Endodermal cell (in vitro differentiated cells): ENCODE data around the gene GPRC5B. TPM values are rescaled to one million over a fixed set of nuclear protein-coding genes. Genes with fewer than 3 reads are reported as not detected.

Experiments
- DNase-seq: peaks from one replicate; pipeline ENCODE4 v3.0.0-alpha.2; 2017
- H3K27ac ChIP-seq: 2 replicates; pipeline ENCODE4 v1.5.1; 2013; ENCODE audit warnings: mild to moderate bottlenecking, low read depth, low read length, moderate library complexity
- H3K27me3 ChIP-seq: 2 replicates; pipeline ENCODE4 v1.6.1; 2013; ENCODE audit warnings: mild to moderate bottlenecking, low read length, moderate library complexity; ENCODE audit not compliant: insufficient read depth, control insufficient read depth, poor library complexity, severe bottlenecking
- H3K36me3 ChIP-seq: 2 replicates; pipeline ENCODE4 v1.7.0; 2013; ENCODE audit warnings: mild to moderate bottlenecking, low read length, moderate library complexity; ENCODE audit not compliant: control insufficient read depth, insufficient read depth
- H3K4me1 ChIP-seq: one replicate; pipeline ENCODE4 v1.7.0; 2013; ENCODE audit warnings: low read length; ENCODE audit not compliant: control insufficient read depth, insufficient read depth
- H3K4me3 ChIP-seq: 2 replicates; pipeline ENCODE4 v1.5.1; 2013; ENCODE audit warnings: mild to moderate bottlenecking, low read length, moderate library complexity
- H3K9ac ChIP-seq: 2 replicates; pipeline ENCODE4 v1.6.1; 2013; ENCODE audit warnings: mild to moderate bottlenecking, low read length, moderate library complexity; ENCODE audit not compliant: poor library complexity, severe bottlenecking; ENCODE audit errors: extremely low read depth
- H3K9me3 ChIP-seq: 2 replicates; pipeline ENCODE4 v1.6.1; 2013; ENCODE audit warnings: mild to moderate bottlenecking, low read length, moderate library complexity; ENCODE audit not compliant: control insufficient read depth
- H3K27ac Mint-ChIP-seq: 2 replicates; pipeline ENCODE4 v1.8.0; 2020; ENCODE audit warnings: mixed read lengths
- H3K27me3 Mint-ChIP-seq: 2 replicates; pipeline ENCODE4 v1.8.0; 2021; ENCODE audit warnings: mild to moderate bottlenecking, mixed read lengths; ENCODE audit not compliant: insufficient read depth
- H3K36me3 Mint-ChIP-seq: 2 replicates; pipeline ENCODE4 v1.8.0; 2020; ENCODE audit warnings: low read depth, mixed read lengths
- H3K4me1 Mint-ChIP-seq: 2 replicates; pipeline ENCODE4 v1.8.0; 2020; ENCODE audit warnings: mixed read lengths
- H3K4me3 Mint-ChIP-seq: 2 replicates; pipeline ENCODE4 v1.8.0; 2020; ENCODE audit warnings: mild to moderate bottlenecking, moderate library complexity, mixed read lengths
- H3K9me3 Mint-ChIP-seq: 2 replicates; pipeline ENCODE4 v1.8.0; 2020; ENCODE audit warnings: mild to moderate bottlenecking, mixed read lengths
- WGBS, 2 experiments: methylation state at CpG; one replicate each; pipeline versions ENCODE4 v1.1.5 to v1.1.7; 2013; ENCODE audit warnings: missing lambda C conversion rate in 2 of 2, mixed read lengths in 1 of 2; ENCODE audit not compliant: insufficient coverage in 1 of 2, insufficient read length in 1 of 2; 5-methylcytosine and 5-hydroxymethylcytosine counted together
- total RNA-seq, 2 donors: library from RNA; stranded (reverse); fragmentation: NEBNext Ultra II Directional in 1 of 2; extraction: Animal tissue kit (Norgen Biotek cat#: 25700) in 1 of 2; gene quantifications; 2 replicates in 1 of 2; 3 replicates in 1 of 2; pipeline ENCODE4 v1.2.1, GENCODE V29; 2021
- TF ChIP-seq, protein P1 (sequence below): fragments of 200-600 bp; sonication (generic); conservative IDR thresholded peaks from 2 replicates; pipeline ENCODE4 v1.5.0; 2021; ENCODE audit warnings: antibody characterized with exemption, mild to moderate bottlenecking

The GPRC5B gene
- total RNA-seq, 2 donors from 2014 or later, result 39.5 to 49.1 TPM

DNA sequence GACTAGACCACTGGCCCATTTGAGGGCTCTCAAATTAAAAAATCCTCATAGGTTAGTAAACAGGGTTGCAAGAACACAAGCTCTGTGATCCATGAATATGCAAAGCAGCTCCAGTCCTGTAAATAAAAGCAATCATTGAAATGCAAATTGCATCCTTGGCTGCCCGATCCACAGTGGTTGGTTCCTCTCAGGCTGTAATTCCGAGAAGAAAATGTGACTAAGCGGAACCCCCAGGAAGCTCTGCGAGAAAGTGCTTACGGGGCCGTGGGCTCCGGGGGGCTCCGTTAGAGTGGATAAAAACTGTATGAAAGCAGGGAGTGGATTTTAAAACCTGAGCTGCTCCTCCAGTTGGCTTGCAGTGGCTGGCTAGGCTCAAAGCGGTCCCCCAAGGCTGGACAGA lies 2.5 kb downstream of the GPRC5B start:
- Mint-ChIP-seq H3K9me3 (no peaks in the 10 kb centered on the region), H3K36me3 (peaks cover 21% of the 10 kb centered on the region), H3K4me1 (peaks cover 22% of the 10 kb centered on the region), H3K27ac (peak overlapping the region; percentile 97), H3K27me3 (peaks cover 16% of the 10 kb centered on the region), H3K4me3 (peak overlapping the region; percentile 72)
- WGBS, 2 experiments, result 13 to 23% methylated on average over 3 to 9 of the region's 9 CpGs
- DNase-seq, result peak; percentile 83
- peak overlapping the region; percentile 48 for H3K9ac ChIP-seq
- peak overlapping the region; percentile 55 for H3K27ac ChIP-seq
- peak overlapping the region; percentile 86 for H3K4me3 ChIP-seq
- H3K27me3 ChIP-seq, result peaks cover 8% of the 10 kb centered on the region
- H3K9me3 ChIP-seq, result no peaks in the 10 kb centered on the region
- peaks cover 10% of the 10 kb centered on the region for H3K36me3 ChIP-seq
- TF ChIP-seq, protein P1, sequence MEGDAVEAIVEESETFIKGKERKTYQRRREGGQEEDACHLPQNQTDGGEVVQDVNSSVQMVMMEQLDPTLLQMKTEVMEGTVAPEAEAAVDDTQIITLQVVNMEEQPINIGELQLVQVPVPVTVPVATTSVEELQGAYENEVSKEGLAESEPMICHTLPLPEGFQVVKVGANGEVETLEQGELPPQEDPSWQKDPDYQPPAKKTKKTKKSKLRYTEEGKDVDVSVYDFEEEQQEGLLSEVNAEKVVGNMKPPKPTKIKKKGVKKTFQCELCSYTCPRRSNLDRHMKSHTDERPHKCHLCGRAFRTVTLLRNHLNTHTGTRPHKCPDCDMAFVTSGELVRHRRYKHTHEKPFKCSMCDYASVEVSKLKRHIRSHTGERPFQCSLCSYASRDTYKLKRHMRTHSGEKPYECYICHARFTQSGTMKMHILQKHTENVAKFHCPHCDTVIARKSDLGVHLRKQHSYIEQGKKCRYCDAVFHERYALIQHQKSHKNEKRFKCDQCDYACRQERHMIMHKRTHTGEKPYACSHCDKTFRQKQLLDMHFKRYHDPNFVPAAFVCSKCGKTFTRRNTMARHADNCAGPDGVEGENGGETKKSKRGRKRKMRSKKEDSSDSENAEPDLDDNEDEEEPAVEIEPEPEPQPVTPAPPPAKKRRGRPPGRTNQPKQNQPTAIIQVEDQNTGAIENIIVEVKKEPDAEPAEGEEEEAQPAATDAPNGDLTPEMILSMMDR, result no peak
- H3K4me1 ChIP-seq, result peaks cover 9% of the 10 kb centered on the region

DNA sequence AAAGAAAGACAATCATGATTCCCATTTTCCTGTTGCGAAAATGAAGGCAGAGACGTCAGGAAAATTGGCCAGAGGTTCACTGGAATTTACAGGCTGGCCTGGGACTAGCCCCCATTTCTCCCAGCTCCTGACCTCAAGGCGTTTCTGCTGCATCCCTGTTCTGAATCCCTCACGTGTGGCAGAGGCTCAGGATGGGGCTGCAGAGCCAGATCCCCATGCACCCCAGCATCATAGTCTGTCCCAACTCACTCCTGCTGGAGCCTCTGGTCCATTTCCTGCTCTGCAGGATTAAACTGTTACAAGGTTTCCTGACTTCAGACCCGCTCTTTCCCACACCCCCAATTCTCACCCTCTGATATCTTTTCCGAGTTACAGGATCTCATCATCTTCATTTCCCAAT lies 2.9 kb downstream of the GPRC5B start:
- Mint-ChIP-seq H3K27me3 (peaks cover 15% of the 10 kb centered on the region), H3K27ac (peak overlapping the region; percentile 97)

DNA sequence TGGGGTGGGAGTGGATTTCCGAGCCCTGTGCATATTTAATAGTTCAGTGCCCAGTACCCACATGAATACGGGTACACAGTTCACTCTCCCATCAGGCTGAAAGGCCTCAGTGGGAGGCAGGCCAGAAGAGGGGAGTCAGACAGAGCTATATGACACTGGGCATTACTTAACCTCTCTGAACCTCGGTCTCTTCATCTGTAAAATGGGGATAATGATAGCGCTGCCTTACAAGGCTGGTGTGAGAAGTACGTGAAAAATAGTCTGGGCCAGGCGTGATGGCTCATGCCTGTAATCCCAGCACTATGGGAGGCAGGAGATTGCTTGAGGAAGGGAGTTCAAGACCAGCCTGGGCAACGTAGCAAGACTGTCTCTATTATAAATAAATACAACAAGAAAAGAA lies 3.6 kb downstream of the GPRC5B start:
- H3K4me1 Mint-ChIP-seq, result peaks cover 33% of the 10 kb centered on the region
- no peak overlapping the region for H3K4me3 Mint-ChIP-seq
- H3K36me3 Mint-ChIP-seq, result peaks cover 24% of the 10 kb centered on the region
- 89 to 95% methylated on average over 3 to 6 of the region's 7 CpGs for WGBS, 2 experiments
- no peaks in the 10 kb centered on the region for H3K9me3 ChIP-seq
- H3K9ac ChIP-seq, result no peak overlapping the region
- no peak for DNase-seq
- no peak overlapping the region for H3K27ac ChIP-seq
- no peak overlapping the region for H3K4me3 ChIP-seq
- peaks cover 20% of the 10 kb centered on the region for H3K36me3 ChIP-seq
- H3K9me3 Mint-ChIP-seq, result no peaks in the 10 kb centered on the region
- peaks cover 9% of the 10 kb centered on the region for H3K27me3 Mint-ChIP-seq
- peaks cover 8% of the 10 kb centered on the region for H3K27me3 ChIP-seq
- no peak overlapping the region for H3K27ac Mint-ChIP-seq
- TF ChIP-seq, protein P1, result no peak
- H3K4me1 ChIP-seq, result peaks cover 9% of the 10 kb centered on the region

More for the DNA sequence above, 2.9 kb downstream of the GPRC5B start:
- Mint-ChIP-seq H3K9me3 (no peaks in the 10 kb centered on the region), H3K4me1 (peaks cover 25% of the 10 kb centered on the region), H3K4me3 (peak overlapping the region; percentile 72), H3K36me3 (peaks cover 22% of the 10 kb centered on the region)
- Histone ChIP-seq H3K36me3 (peaks cover 14% of the 10 kb centered on the region), H3K9me3 (no peaks in the 10 kb centered on the region), H3K9ac (no peak overlapping the region), H3K27me3 (peaks cover 8% of the 10 kb centered on the region), H3K4me1 (peaks cover 9% of the 10 kb centered on the region), H3K4me3 (peak overlapping the region; percentile 86), H3K27ac (peak overlapping the region; percentile 55)
- TF ChIP-seq, protein P1, result no peak
- no peak for DNase-seq
- WGBS, 2 experiments, result 73 to 85% methylated on average over 4 to 5 of the region's 6 CpGs
